ENCODE data around the gene OR4D6. TPM values are rescaled to one million over a fixed set of nuclear protein-coding genes. Genes with fewer than 3 reads are reported as not detected.

The OR4D6 gene
- total and polyA plus RNA-seq, 2 donors (not counting 3 experiments of a cell fraction or from before 2014, with no cell fraction given) = not detected

DNA sequence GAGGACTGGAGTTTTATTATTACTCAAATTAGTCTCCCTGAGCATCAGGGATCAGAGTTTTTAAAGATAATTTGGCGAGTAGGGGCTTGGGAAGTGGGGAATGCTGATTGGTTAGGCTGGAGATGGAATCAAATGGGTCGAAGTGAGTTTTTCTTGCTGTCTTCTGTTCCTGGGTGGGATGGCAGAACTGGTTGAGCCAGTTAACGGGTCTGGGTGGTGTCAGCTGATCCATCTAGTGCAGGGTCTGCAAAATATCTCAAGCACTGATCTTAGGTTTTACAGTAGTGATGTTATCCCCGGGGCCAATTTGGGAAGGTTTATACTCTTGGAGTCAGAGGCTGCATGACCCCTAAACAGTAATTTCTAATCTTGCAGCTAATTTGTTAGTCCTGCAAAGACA, 31.6 kb upstream of the OR4D6 start:
- Histone ChIP-seq H3K4me1 (ENCODE audit: control insufficient read depth, extremely low read depth, insufficient read depth, low read length) (no peaks in the 10 kb centered on the region), H3K36me3 (ENCODE audit: control insufficient read depth in 2 of 2, extremely low read depth in 1 of 2, insufficient read depth in 2 of 2, low read length in 2 of 2) (no peaks in the 10 kb centered on the region), H3K27me3 (ENCODE audit: control insufficient read depth in 2 of 2, insufficient read depth in 2 of 2, low read length in 2 of 2) (no peaks in the 10 kb centered on the region), H3K9me1 (replicated peaks; ENCODE audit: control insufficient read depth, extremely low read depth, insufficient read depth, low read length) (no peaks in the 10 kb centered on the region), H3K27ac (ENCODE audit: insufficient read depth, low read depth, low read length) (no peak overlapping the region), H3K9ac (replicated peaks; ENCODE audit: extremely low read depth, insufficient read depth, low read length) (no peak overlapping the region), H2AFZ (ENCODE audit: low read depth, low read length) (no peak overlapping the region), H3K4me2 (ENCODE audit: insufficient read depth, low read length) (no peak overlapping the region), H3K4me3 (replicated peaks in 1 of 3; ENCODE audit: insufficient read depth in 1 of 3, low read depth in 1 of 3, low read length in 3 of 3) (no peak overlapping the region), H3K9me3 (replicated peaks; ENCODE audit: control insufficient read depth, insufficient read depth, low read length) (no peaks in the 10 kb centered on the region), H3K79me2 (ENCODE audit: control insufficient read depth, insufficient read depth, low read length) (no peaks in the 10 kb centered on the region), H4K20me1 (replicated peaks; ENCODE audit: control insufficient read depth, extremely low read depth, insufficient read depth, low read length) (no peaks in the 10 kb centered on the region)
- dilution Hi-C loops (cut with MboI; ENCODE audit: extremely low pct_ligation_motif_present, low sequenced_read_pairs) (no loop called here), intact Hi-C loops (cut with micrococcal nuclease) (no loop called here)
- CTCF ChIA-PET = no interaction called here
- FAIRE-seq (no peak), DNase-seq (ENCODE audit: low read depth, low spot score) (no peak)
- no peak for TF ChIP-seq MYC (IDR thresholded peaks at IDR 0.05; ENCODE audit: low read depth, low read length)
- TF ChIP-seq, protein P1, sequence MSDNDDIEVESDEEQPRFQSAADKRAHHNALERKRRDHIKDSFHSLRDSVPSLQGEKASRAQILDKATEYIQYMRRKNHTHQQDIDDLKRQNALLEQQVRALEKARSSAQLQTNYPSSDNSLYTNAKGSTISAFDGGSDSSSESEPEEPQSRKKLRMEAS (IDR thresholded peaks at IDR 0.05; ENCODE audit: insufficient read depth, insufficient read length) = no peak
- TF ChIP-seq, protein P2, sequence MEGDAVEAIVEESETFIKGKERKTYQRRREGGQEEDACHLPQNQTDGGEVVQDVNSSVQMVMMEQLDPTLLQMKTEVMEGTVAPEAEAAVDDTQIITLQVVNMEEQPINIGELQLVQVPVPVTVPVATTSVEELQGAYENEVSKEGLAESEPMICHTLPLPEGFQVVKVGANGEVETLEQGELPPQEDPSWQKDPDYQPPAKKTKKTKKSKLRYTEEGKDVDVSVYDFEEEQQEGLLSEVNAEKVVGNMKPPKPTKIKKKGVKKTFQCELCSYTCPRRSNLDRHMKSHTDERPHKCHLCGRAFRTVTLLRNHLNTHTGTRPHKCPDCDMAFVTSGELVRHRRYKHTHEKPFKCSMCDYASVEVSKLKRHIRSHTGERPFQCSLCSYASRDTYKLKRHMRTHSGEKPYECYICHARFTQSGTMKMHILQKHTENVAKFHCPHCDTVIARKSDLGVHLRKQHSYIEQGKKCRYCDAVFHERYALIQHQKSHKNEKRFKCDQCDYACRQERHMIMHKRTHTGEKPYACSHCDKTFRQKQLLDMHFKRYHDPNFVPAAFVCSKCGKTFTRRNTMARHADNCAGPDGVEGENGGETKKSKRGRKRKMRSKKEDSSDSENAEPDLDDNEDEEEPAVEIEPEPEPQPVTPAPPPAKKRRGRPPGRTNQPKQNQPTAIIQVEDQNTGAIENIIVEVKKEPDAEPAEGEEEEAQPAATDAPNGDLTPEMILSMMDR (IDR thresholded peaks at IDR 0.05; ENCODE audit: extremely low read depth in 1 of 2, insufficient read depth in 1 of 2, low read depth in 1 of 2, low read length in 2 of 2) = no peak
- no peak for TF ChIP-seq JUN (IDR thresholded peaks at IDR 0.05; ENCODE audit: borderline replicate concordance, insufficient read depth, insufficient read length, low read depth)
- no peak for TF ChIP-seq POLR2A (IDR thresholded peaks at IDR 0.05; ENCODE audit: low read depth, low read length)
- no peak for TF ChIP-seq EZH2 (IDR thresholded peaks at IDR 0.05; ENCODE audit: borderline replicate concordance, low read depth, low read length, severe bottlenecking)
- no peak for TF ChIP-seq FOS (IDR thresholded peaks at IDR 0.05; ENCODE audit: borderline replicate concordance, insufficient read depth, low read length)
- TF ChIP-seq GATA2 (IDR thresholded peaks at IDR 0.05; ENCODE audit: insufficient read depth, insufficient read length, low read depth, low read length) = no peak
- TF ChIP-seq POLR2AphosphoS5 (IDR thresholded peaks at IDR 0.05; ENCODE audit: insufficient read depth, low read depth, low read length) = no peak
- POLR2A ChIA-PET = no interaction called here
- BruUV-seq (replicated peaks) = no TSS peak
